Neural progenitor cell (in vitro differentiated cells): ENCODE measurements around the gene ZNF280A. TPM values are rescaled to one million over a fixed set of nuclear protein-coding genes. Genes with fewer than 3 reads are reported as not detected.

Source experiments
- DNase-seq: peaks from one replicate; pipeline ENCODE4 v3.0.0-alpha.2; 2016; ENCODE audit warnings: low spot score
- H2AFZ ChIP-seq: fragments of 200-600 bp; sonication (generic); replicated peaks from 2 replicates; pipeline ENCODE4 v1.6.1; 2016; ENCODE audit warnings: antibody characterized with exemption
- H3F3A ChIP-seq: fragments of 200-600 bp; sonication (generic); 2 replicates; pipeline ENCODE4 v1.6.1; 2016; ENCODE audit warnings: antibody characterized with exemption, low read depth
- H3K27ac ChIP-seq: fragments of 200-600 bp; sonication (generic); 2 replicates; pipeline ENCODE4 v1.5.1; 2016; ENCODE audit warnings: mild to moderate bottlenecking
- H3K27me3 ChIP-seq: fragments of 200-600 bp; sonication (generic); 2 replicates; pipeline ENCODE4 v1.6.1; 2016; ENCODE audit warnings: mild to moderate bottlenecking, moderate library complexity
- H3K36me3 ChIP-seq: fragments of 200-600 bp; sonication (generic); 2 replicates; pipeline ENCODE4 v1.5.1; 2016
- H3K4me1 ChIP-seq: fragments of 200-600 bp; sonication (generic); 2 replicates; pipeline ENCODE4 v1.6.1; 2016; ENCODE audit warnings: mixed run types
- H3K4me2 ChIP-seq: fragments of 200-600 bp; sonication (generic); 2 replicates; pipeline ENCODE4 v1.6.1; 2016
- H3K4me3 ChIP-seq: fragments of 200-600 bp; sonication (generic); 2 replicates; pipeline ENCODE4 v1.5.1; 2016
- H3K79me2 ChIP-seq: fragments of 200-600 bp; sonication (generic); 2 replicates; pipeline ENCODE4 v1.6.1; 2016; ENCODE audit warnings: low read depth
- H3K9ac ChIP-seq: fragments of 200-600 bp; sonication (generic); 2 replicates; pipeline ENCODE4 v1.6.1; 2016
- H3K9me3 ChIP-seq: fragments of 200-600 bp; sonication (generic); 2 replicates; pipeline ENCODE4 v1.5.1; 2016; ENCODE audit warnings: low read depth
- H4K20me1 ChIP-seq: fragments of 200-600 bp; sonication (generic); 2 replicates; pipeline ENCODE4 v1.6.1; 2016; ENCODE audit warnings: low read depth
- H3K27ac Mint-ChIP-seq: 3 replicates; pipeline ENCODE4 v1.8.0; 2021; ENCODE audit warnings: mixed read lengths
- H3K27me3 Mint-ChIP-seq: 2 replicates; pipeline ENCODE4 v1.8.0; 2022; ENCODE audit warnings: low read depth, mild to moderate bottlenecking, inconsistent platforms, moderate library complexity, mixed read lengths; ENCODE audit not compliant: insufficient read depth
- H3K36me3 Mint-ChIP-seq: 3 replicates; pipeline ENCODE4 v1.8.0; 2021; ENCODE audit warnings: mixed read lengths
- H3K4me1 Mint-ChIP-seq: 3 replicates; pipeline ENCODE4 v1.8.0; 2021; ENCODE audit warnings: mixed read lengths
- H3K4me3 Mint-ChIP-seq: 3 replicates; pipeline ENCODE4 v1.8.0; 2021; ENCODE audit warnings: mild to moderate bottlenecking, moderate library complexity, mixed read lengths
- H3K9me3 Mint-ChIP-seq: 3 replicates; pipeline ENCODE4 v1.8.0; 2020; ENCODE audit warnings: mixed read lengths
- CTCF ChIP-seq: fragments of 200-600 bp; sonication (generic); IDR thresholded peaks from 2 replicates; pipeline ENCODE4 v1.5.1; 2017; ENCODE audit warnings: antibody characterized with exemption, mild to moderate bottlenecking
- EZH2 ChIP-seq: fragments of 200-600 bp; sonication (generic); IDR thresholded peaks from 2 replicates; pipeline ENCODE4 v1.6.1; 2017; ENCODE audit warnings: antibody characterized with exemption, mild to moderate bottlenecking, moderate library complexity
- EZH2phosphoT487 ChIP-seq: fragments of 200-600 bp; sonication (generic); IDR thresholded peaks from 2 replicates; pipeline ENCODE4 v1.6.1; 2017; ENCODE audit warnings: antibody characterized with exemption
- total RNA-seq: library from RNA; depleted of rRNA; stranded (reverse); fragments of >200 nt; gene quantifications from 2 replicates; pipeline ENCODE4 v1.2.3, GENCODE V29; 2015; ENCODE audit warnings: low replicate concordance

ZNF280A gene
- total RNA-seq, 1 donor from 2014 or later, result 3.7 TPM

- H3K36me3 Mint-ChIP-seq, result no peaks in the 10 kb centered on the region
- H3K9me3 Mint-ChIP-seq, result peaks cover 19% of the 10 kb centered on the region
Measured at GRCh38 chr22:22464541-22465054, 55.5 kb downstream of the ZNF280A start.

GRCh38 chr22:22463855-22464540 is 56.1 kb downstream of the ZNF280A start:
- Histone ChIP-seq H3K9me3 (no peaks in the 10 kb centered on the region), H3K4me2 (peak overlapping the region; percentile 51), H3K79me2 (no peaks in the 10 kb centered on the region), H3K27ac (no peak overlapping the region), H3F3A (no peaks in the 10 kb centered on the region), H3K9ac (no peak overlapping the region), H3K27me3 (peaks cover 89% of the 10 kb centered on the region), H4K20me1 (peaks cover 6% of the 10 kb centered on the region), H3K4me1 (no peaks in the 10 kb centered on the region), H2AFZ (no peak overlapping the region), H3K36me3 (no peaks in the 10 kb centered on the region), H3K4me3 (no peak overlapping the region)
- Mint-ChIP-seq H3K4me1 (no peaks in the 10 kb centered on the region), H3K27ac (no peak overlapping the region), H3K4me3 (no peak overlapping the region), H3K36me3 (no peaks in the 10 kb centered on the region), H3K27me3 (peaks cover 10% of the 10 kb centered on the region), H3K9me3 (peaks cover 24% of the 10 kb centered on the region)
- peak; percentile 81 for TF ChIP-seq CTCF
- TF ChIP-seq EZH2, result no peak
- DNase-seq, result peak; percentile 88

More at GRCh38 chr22:22464541-22465054, 55.5 kb downstream of the ZNF280A start:
- Histone ChIP-seq H3K9ac (no peak overlapping the region), H3K27me3 (peaks cover 87% of the 10 kb centered on the region), H3K4me1 (no peaks in the 10 kb centered on the region), H2AFZ (no peak overlapping the region), H3K27ac (no peak overlapping the region), H3K36me3 (no peaks in the 10 kb centered on the region), H3F3A (no peaks in the 10 kb centered on the region), H3K4me2 (no peak overlapping the region), H3K79me2 (no peaks in the 10 kb centered on the region), H3K9me3 (no peaks in the 10 kb centered on the region), H4K20me1 (peaks cover 6% of the 10 kb centered on the region), H3K4me3 (no peak overlapping the region)
- Mint-ChIP-seq H3K27ac (no peak overlapping the region), H3K4me1 (no peaks in the 10 kb centered on the region), H3K4me3 (no peak overlapping the region), H3K27me3 (peaks cover 10% of the 10 kb centered on the region)
- TF ChIP-seq CTCF, result no peak
- TF ChIP-seq EZH2phosphoT487, result no peak
- TF ChIP-seq EZH2, result no peak
- no peak for DNase-seq

Other genes with a start within 250 kb of the ZNF280A start
- gene ZNF280B, start 11.5 kb downstream of the ZNF280A start, total RNA-seq, result 10.4 and 14.2 TPM in 2 replicates
- not detected in 2 replicates for gene PRAME, start 39.0 kb upstream of the ZNF280A start, total RNA-seq
- gene GGTLC2, start 124.3 kb upstream of the ZNF280A start, total RNA-seq, result not detected in 2 replicates